ENCODE results near the gene FTL. TPM values are rescaled to one million over a fixed set of nuclear protein-coding genes. Genes with fewer than 3 reads are reported as not detected.

FTL gene
- total RNA-seq, 1 donor from 2014 or later = 4,020 TPM

DNA sequence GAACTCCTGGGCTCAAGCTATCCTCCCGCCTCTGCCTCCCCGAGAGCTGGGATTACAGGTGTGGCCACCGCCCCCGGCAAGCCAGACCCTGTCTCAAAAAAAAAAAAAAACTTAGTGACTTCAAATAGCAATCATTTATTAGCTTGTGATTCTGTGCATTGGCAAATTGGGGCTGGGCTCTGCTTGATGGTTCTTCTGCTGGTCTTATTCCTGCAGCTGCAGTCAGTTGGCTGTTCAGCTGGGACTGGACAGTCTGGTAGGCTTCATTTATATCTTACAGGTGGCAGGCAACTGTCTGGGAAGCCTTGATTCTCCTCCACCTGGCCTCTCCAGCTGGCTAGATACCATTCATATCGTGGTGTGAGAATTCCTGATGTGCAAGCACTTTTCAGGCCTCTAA is 24.2 kb upstream of the FTL start:
- Histone ChIP-seq H3K9me3 (ENCODE audit: insufficient read depth, low read depth, low read length) (no peaks in the 10 kb centered on the region), H3K27me3 (ENCODE audit: insufficient read depth, low read length) (no peaks in the 10 kb centered on the region), H3K4me3 (ENCODE audit: insufficient read depth, low read depth, low read length) (no peak overlapping the region), H3K4me2 (ENCODE audit: low read length) (no peak overlapping the region), H3K36me3 (ENCODE audit: insufficient read depth, low read length) (no peaks in the 10 kb centered on the region), H4K20me1 (ENCODE audit: insufficient read depth, low read length) (no peaks in the 10 kb centered on the region), H3K79me2 (ENCODE audit: insufficient read depth, low read length) (no peaks in the 10 kb centered on the region), H3K4me1 (ENCODE audit: insufficient read depth, low read length) (no peaks in the 10 kb centered on the region), H3K27ac (ENCODE audit: low read depth, low read length) (no peak overlapping the region), H3K9ac (ENCODE audit: low read length) (no peak overlapping the region), H2AFZ (ENCODE audit: low read depth, low read length) (no peak overlapping the region)
- FAIRE-seq (no peak), DNase-seq (ENCODE audit: low read depth) (no peak)
- peaks cover 2% of the 10 kb centered on the region for H3K27me3 Mint-ChIP-seq (ENCODE audit: low read depth, unreplicated experiment)
- no peak for TF ChIP-seq EZH2 (IDR thresholded peaks at IDR 0.05; ENCODE audit: insufficient read depth, low read length)
- TF ChIP-seq, protein P1, sequence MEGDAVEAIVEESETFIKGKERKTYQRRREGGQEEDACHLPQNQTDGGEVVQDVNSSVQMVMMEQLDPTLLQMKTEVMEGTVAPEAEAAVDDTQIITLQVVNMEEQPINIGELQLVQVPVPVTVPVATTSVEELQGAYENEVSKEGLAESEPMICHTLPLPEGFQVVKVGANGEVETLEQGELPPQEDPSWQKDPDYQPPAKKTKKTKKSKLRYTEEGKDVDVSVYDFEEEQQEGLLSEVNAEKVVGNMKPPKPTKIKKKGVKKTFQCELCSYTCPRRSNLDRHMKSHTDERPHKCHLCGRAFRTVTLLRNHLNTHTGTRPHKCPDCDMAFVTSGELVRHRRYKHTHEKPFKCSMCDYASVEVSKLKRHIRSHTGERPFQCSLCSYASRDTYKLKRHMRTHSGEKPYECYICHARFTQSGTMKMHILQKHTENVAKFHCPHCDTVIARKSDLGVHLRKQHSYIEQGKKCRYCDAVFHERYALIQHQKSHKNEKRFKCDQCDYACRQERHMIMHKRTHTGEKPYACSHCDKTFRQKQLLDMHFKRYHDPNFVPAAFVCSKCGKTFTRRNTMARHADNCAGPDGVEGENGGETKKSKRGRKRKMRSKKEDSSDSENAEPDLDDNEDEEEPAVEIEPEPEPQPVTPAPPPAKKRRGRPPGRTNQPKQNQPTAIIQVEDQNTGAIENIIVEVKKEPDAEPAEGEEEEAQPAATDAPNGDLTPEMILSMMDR (IDR thresholded peaks at IDR 0.05; ENCODE audit: insufficient read depth, low read depth, low read length) = no peak
- H3K27ac Mint-ChIP-seq (ENCODE audit: unreplicated experiment) = no peak overlapping the region
- H3K9me3 Mint-ChIP-seq (ENCODE audit: unreplicated experiment) = no peaks in the 10 kb centered on the region
- H3K4me3 Mint-ChIP-seq (ENCODE audit: unreplicated experiment) = no peak overlapping the region
- no peaks in the 10 kb centered on the region for H3K36me3 Mint-ChIP-seq (ENCODE audit: low read depth, unreplicated experiment)
- H3K4me1 Mint-ChIP-seq (ENCODE audit: low read depth, unreplicated experiment) = no peaks in the 10 kb centered on the region

GRCh38 chr19:48943081-48943480 is 22.0 kb upstream of the FTL start:
- peaks cover under 1% of the 10 kb centered on the region for H3K9me3 Mint-ChIP-seq (ENCODE audit: unreplicated experiment)
- H3K27ac Mint-ChIP-seq (ENCODE audit: unreplicated experiment) = no peak overlapping the region
- FAIRE-seq (no peak), DNase-seq (ENCODE audit: low read depth) (no peak)
- H3K79me2 ChIP-seq (ENCODE audit: insufficient read depth, low read length) = no peaks in the 10 kb centered on the region
- TF ChIP-seq EZH2 (IDR thresholded peaks at IDR 0.05; ENCODE audit: insufficient read depth, low read length) = no peak
- TF ChIP-seq, protein P1 (IDR thresholded peaks at IDR 0.05; ENCODE audit: insufficient read depth, low read depth, low read length) = no peak
- no peaks in the 10 kb centered on the region for H3K4me1 Mint-ChIP-seq (ENCODE audit: low read depth, unreplicated experiment)
- no peaks in the 10 kb centered on the region for H3K4me1 ChIP-seq (ENCODE audit: insufficient read depth, low read length)
- no peaks in the 10 kb centered on the region for H3K27me3 ChIP-seq (ENCODE audit: insufficient read depth, low read length)
- H3K9ac ChIP-seq (ENCODE audit: low read length) = no peak overlapping the region
- H2AFZ ChIP-seq (ENCODE audit: low read depth, low read length) = no peak overlapping the region
- H3K36me3 ChIP-seq (ENCODE audit: insufficient read depth, low read length) = no peaks in the 10 kb centered on the region
- H3K4me2 ChIP-seq (ENCODE audit: low read length) = no peak overlapping the region
- no peak overlapping the region for H3K4me3 Mint-ChIP-seq (ENCODE audit: unreplicated experiment)
- H3K27ac ChIP-seq (ENCODE audit: low read depth, low read length) = no peak overlapping the region
- H3K36me3 Mint-ChIP-seq (ENCODE audit: low read depth, unreplicated experiment) = peaks cover 1% of the 10 kb centered on the region
- peaks cover 5% of the 10 kb centered on the region for H3K9me3 ChIP-seq (ENCODE audit: insufficient read depth, low read depth, low read length)
- no peak overlapping the region for H3K4me3 ChIP-seq (ENCODE audit: insufficient read depth, low read depth, low read length)
- no peaks in the 10 kb centered on the region for H4K20me1 ChIP-seq (ENCODE audit: insufficient read depth, low read length)
- H3K27me3 Mint-ChIP-seq (ENCODE audit: low read depth, unreplicated experiment) = peaks cover 2% of the 10 kb centered on the region

DNA sequence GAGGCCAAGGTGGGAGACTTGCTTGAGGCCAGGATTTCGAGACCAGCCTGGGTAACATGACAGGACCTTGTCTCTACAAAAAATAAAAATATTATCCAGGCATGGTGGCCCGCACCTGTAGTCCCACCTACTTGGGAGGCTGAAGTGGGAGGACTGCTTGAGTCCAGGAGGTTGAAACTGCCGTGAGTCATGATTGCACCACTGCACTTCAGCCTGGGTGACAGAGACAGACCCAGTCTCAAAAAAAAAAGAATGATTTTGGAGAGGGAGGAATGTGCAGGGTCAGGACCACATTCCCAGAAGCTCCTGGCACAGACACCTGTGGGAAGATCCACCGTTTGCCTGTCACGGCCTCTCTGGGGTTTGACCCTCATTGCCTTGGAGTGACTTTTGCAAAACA is 19.7 kb upstream of the FTL start:
- H3K4me2 ChIP-seq (ENCODE audit: low read length) = no peak overlapping the region
- no peak overlapping the region for H2AFZ ChIP-seq (ENCODE audit: low read depth, low read length)
- H3K4me1 ChIP-seq (ENCODE audit: insufficient read depth, low read length) = no peaks in the 10 kb centered on the region
- peaks cover 15% of the 10 kb centered on the region for H3K9me3 Mint-ChIP-seq (ENCODE audit: unreplicated experiment)
- no peak overlapping the region for H3K4me3 ChIP-seq (ENCODE audit: insufficient read depth, low read depth, low read length)
- no peaks in the 10 kb centered on the region for H3K36me3 ChIP-seq (ENCODE audit: insufficient read depth, low read length)
- peaks cover 4% of the 10 kb centered on the region for H3K36me3 Mint-ChIP-seq (ENCODE audit: low read depth, unreplicated experiment)
- H3K4me1 Mint-ChIP-seq (ENCODE audit: low read depth, unreplicated experiment) = no peaks in the 10 kb centered on the region
- H3K27me3 Mint-ChIP-seq (ENCODE audit: low read depth, unreplicated experiment) = peaks cover 2% of the 10 kb centered on the region
- no peaks in the 10 kb centered on the region for H4K20me1 ChIP-seq (ENCODE audit: insufficient read depth, low read length)
- H3K9ac ChIP-seq (ENCODE audit: low read length) = no peak overlapping the region
- FAIRE-seq (no peak), DNase-seq (ENCODE audit: low read depth) (no peak)
- no peak for TF ChIP-seq EZH2 (IDR thresholded peaks at IDR 0.05; ENCODE audit: insufficient read depth, low read length)
- TF ChIP-seq, protein P1 (IDR thresholded peaks at IDR 0.05; ENCODE audit: insufficient read depth, low read depth, low read length) = no peak
- H3K27ac ChIP-seq (ENCODE audit: low read depth, low read length) = no peak overlapping the region
- no peak overlapping the region for H3K27ac Mint-ChIP-seq (ENCODE audit: unreplicated experiment)
- H3K9me3 ChIP-seq (ENCODE audit: insufficient read depth, low read depth, low read length) = peaks cover 5% of the 10 kb centered on the region
- no peaks in the 10 kb centered on the region for H3K27me3 ChIP-seq (ENCODE audit: insufficient read depth, low read length)
- no peak overlapping the region for H3K4me3 Mint-ChIP-seq (ENCODE audit: unreplicated experiment)
- no peaks in the 10 kb centered on the region for H3K79me2 ChIP-seq (ENCODE audit: insufficient read depth, low read length)
